Glomerular visceral epithelial cell (primary cell): ENCODE results near the gene DENND11.

Source experiments
- DNase-seq: peaks from one replicate; pipeline ENCODE4 v3.0.0-alpha.2; 2016; ENCODE audit errors: extremely low spot score

Gene DENND11

GRCh38 chr7:141679014-141679413, 23.0 kb downstream of the DENND11 start:
- DNase-seq: no peak

GRCh38 chr7:141676618-141677017, 25.3 kb downstream of the DENND11 start:
- DNase-seq: peak; percentile 70

GRCh38 chr7:141675436-141676215, 26.3 kb downstream of the DENND11 start:
- no peak for DNase-seq

- DNase-seq: peak; percentile 42
Observed at GRCh38 chr7:141674702-141675101, 27.3 kb downstream of the DENND11 start.

- DNase-seq: peak; percentile 77
Observed at GRCh38 chr7:141674171-141674671, 27.7 kb downstream of the DENND11 start.

GRCh38 chr7:141673346-141673745, 28.6 kb downstream of the DENND11 start:
- no peak for DNase-seq

- DNase-seq: no peak
Observed at GRCh38 chr7:141671705-141672496, 30.1 kb downstream of the DENND11 start.

GRCh38 chr7:141668853-141669252, 33.1 kb downstream of the DENND11 start:
- DNase-seq: no peak

GRCh38 chr7:141666071-141666470, 35.9 kb downstream of the DENND11 start:
- DNase-seq: no peak

GRCh38 chr7:141665208-141666035, 36.5 kb downstream of the DENND11 start:
- DNase-seq: no peak

- no peak for DNase-seq
Observed at GRCh38 chr7:141664450-141664849, 37.5 kb downstream of the DENND11 start.

GRCh38 chr7:141663081-141663849, 38.7 kb downstream of the DENND11 start:
- DNase-seq: peak; percentile 41

GRCh38 chr7:141660259-141660658, 41.7 kb downstream of the DENND11 start:
- DNase-seq: no peak

GRCh38 chr7:141659501-141659900, 42.5 kb downstream of the DENND11 start:
- DNase-seq: no peak

GRCh38 chr7:141654551-141654950, 47.4 kb downstream of the DENND11 start:
- peak; percentile 70 for DNase-seq

GRCh38 chr7:141652691-141653090, 49.3 kb downstream of the DENND11 start:
- no peak for DNase-seq
